ENCODE results near the gene GSN. TPM values are rescaled to one million over a fixed set of nuclear protein-coding genes. Genes with fewer than 3 reads are reported as not detected.

GSN gene
- total and polyA plus RNA-seq, 2 of the 13 experiments (the other 11 are each of a cell fraction or from before 2014, with no cell fraction given) = 294 to 307 TPM

DNA sequence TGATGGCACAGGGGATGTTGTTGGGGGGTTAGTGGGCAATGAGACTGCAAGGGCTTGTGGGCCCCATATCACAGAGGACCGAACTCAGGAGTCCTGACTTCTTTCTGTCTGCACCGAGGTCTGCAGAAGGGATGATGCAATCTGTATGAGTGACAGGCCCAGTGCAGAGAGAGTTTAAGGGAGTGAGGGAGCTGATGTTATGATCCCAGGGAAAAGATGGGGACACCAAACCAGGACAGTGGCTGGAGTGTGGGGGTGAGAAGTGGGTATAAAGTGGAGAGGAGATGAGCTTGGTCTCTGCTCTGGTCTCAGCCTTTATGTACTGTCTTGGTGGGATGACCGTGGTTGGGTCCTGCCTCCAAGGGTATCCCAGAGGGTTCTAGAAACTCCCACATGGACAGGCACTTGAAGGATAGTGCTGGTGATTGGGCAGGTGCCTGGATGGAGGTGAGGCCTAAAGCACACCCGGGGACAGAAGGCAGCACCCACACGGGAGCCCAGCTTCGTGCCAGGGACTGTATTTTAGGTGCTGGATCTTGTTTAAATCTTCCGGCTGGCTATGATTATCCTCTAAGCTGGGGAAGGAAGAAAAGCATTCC is 21.9 kb downstream of the GSN start (continued):
- TF ChIP-seq, protein P1, sequence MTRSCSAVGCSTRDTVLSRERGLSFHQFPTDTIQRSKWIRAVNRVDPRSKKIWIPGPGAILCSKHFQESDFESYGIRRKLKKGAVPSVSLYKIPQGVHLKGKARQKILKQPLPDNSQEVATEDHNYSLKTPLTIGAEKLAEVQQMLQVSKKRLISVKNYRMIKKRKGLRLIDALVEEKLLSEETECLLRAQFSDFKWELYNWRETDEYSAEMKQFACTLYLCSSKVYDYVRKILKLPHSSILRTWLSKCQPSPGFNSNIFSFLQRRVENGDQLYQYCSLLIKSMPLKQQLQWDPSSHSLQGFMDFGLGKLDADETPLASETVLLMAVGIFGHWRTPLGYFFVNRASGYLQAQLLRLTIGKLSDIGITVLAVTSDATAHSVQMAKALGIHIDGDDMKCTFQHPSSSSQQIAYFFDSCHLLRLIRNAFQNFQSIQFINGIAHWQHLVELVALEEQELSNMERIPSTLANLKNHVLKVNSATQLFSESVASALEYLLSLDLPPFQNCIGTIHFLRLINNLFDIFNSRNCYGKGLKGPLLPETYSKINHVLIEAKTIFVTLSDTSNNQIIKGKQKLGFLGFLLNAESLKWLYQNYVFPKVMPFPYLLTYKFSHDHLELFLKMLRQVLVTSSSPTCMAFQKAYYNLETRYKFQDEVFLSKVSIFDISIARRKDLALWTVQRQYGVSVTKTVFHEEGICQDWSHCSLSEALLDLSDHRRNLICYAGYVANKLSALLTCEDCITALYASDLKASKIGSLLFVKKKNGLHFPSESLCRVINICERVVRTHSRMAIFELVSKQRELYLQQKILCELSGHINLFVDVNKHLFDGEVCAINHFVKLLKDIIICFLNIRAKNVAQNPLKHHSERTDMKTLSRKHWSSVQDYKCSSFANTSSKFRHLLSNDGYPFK (CRISPR knock-in tag; IDR thresholded peaks at IDR 0.05; ENCODE audit: borderline replicate concordance) = 0 out of 2 replicates have a peak, but pooled peaks have one; percentile 31
- no peak for TF ChIP-seq KAT8 (CRISPR knock-in tag; IDR thresholded peaks at IDR 0.05)
- no peak for TF ChIP-seq ZNF468 (CRISPR knock-in tag; IDR thresholded peaks at IDR 0.05)
- no peak for TF ChIP-seq SRY (CRISPR knock-in tag; IDR thresholded peaks at IDR 0.05)
- TF ChIP-seq ARNT (IDR thresholded peaks at IDR 0.05) = no peak
- no peak for TF ChIP-seq ZNF747 (CRISPR knock-in tag; IDR thresholded peaks at IDR 0.05; ENCODE audit: borderline replicate concordance)
- no peak for TF ChIP-seq GATAD2A (CRISPR knock-in tag; IDR thresholded peaks at IDR 0.05)
- TF ChIP-seq, protein P2, sequence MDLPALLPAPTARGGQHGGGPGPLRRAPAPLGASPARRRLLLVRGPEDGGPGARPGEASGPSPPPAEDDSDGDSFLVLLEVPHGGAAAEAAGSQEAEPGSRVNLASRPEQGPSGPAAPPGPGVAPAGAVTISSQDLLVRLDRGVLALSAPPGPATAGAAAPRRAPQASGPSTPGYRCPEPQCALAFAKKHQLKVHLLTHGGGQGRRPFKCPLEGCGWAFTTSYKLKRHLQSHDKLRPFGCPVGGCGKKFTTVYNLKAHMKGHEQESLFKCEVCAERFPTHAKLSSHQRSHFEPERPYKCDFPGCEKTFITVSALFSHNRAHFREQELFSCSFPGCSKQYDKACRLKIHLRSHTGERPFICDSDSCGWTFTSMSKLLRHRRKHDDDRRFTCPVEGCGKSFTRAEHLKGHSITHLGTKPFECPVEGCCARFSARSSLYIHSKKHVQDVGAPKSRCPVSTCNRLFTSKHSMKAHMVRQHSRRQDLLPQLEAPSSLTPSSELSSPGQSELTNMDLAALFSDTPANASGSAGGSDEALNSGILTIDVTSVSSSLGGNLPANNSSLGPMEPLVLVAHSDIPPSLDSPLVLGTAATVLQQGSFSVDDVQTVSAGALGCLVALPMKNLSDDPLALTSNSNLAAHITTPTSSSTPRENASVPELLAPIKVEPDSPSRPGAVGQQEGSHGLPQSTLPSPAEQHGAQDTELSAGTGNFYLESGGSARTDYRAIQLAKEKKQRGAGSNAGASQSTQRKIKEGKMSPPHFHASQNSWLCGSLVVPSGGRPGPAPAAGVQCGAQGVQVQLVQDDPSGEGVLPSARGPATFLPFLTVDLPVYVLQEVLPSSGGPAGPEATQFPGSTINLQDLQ (CRISPR knock-in tag; IDR thresholded peaks at IDR 0.05) = no peak
- TF ChIP-seq, protein P3, sequence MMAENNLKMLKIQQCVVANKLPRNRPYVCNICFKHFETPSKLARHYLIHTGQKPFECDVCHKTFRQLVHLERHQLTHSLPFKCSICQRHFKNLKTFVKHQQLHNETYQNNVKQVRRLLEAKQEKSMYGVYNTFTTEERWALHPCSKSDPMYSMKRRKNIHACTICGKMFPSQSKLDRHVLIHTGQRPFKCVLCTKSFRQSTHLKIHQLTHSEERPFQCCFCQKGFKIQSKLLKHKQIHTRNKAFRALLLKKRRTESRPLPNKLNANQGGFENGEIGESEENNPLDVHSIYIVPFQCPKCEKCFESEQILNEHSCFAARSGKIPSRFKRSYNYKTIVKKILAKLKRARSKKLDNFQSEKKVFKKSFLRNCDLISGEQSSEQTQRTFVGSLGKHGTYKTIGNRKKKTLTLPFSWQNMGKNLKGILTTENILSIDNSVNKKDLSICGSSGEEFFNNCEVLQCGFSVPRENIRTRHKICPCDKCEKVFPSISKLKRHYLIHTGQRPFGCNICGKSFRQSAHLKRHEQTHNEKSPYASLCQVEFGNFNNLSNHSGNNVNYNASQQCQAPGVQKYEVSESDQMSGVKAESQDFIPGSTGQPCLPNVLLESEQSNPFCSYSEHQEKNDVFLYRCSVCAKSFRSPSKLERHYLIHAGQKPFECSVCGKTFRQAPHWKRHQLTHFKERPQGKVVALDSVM (CRISPR knock-in tag; IDR thresholded peaks at IDR 0.05) = peak; percentile 51; the same call in 1 of the 2 replicates
- TF ChIP-seq, protein P4, sequence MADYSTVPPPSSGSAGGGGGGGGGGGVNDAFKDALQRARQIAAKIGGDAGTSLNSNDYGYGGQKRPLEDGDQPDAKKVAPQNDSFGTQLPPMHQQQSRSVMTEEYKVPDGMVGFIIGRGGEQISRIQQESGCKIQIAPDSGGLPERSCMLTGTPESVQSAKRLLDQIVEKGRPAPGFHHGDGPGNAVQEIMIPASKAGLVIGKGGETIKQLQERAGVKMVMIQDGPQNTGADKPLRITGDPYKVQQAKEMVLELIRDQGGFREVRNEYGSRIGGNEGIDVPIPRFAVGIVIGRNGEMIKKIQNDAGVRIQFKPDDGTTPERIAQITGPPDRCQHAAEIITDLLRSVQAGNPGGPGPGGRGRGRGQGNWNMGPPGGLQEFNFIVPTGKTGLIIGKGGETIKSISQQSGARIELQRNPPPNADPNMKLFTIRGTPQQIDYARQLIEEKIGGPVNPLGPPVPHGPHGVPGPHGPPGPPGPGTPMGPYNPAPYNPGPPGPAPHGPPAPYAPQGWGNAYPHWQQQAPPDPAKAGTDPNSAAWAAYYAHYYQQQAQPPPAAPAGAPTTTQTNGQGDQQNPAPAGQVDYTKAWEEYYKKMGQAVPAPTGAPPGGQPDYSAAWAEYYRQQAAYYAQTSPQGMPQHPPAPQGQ (CRISPR knock-in tag; IDR thresholded peaks at IDR 0.05; ENCODE audit: borderline replicate concordance) = no peak
- TF ChIP-seq RXRB (CRISPR knock-in tag; IDR thresholded peaks at IDR 0.05; ENCODE audit: borderline replicate concordance) = no peak; the same call in 1 of the 2 replicates
- TF ChIP-seq, protein P5, sequence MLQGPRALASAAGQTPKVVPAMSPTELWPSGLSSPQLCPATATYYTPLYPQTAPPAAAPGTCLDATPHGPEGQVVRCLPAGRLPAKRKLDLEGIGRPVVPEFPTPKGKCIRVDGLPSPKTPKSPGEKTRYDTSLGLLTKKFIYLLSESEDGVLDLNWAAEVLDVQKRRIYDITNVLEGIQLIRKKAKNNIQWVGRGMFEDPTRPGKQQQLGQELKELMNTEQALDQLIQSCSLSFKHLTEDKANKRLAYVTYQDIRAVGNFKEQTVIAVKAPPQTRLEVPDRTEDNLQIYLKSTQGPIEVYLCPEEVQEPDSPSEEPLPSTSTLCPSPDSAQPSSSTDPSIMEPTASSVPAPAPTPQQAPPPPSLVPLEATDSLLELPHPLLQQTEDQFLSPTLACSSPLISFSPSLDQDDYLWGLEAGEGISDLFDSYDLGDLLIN (CRISPR knock-in tag; IDR thresholded peaks at IDR 0.05; ENCODE audit: borderline replicate concordance) = no peak
- no peak for TF ChIP-seq FOXK1 (CRISPR knock-in tag; IDR thresholded peaks at IDR 0.05; ENCODE audit: borderline replicate concordance, low read depth)
- no peak for TF ChIP-seq FOXA3 (CRISPR knock-in tag; IDR thresholded peaks at IDR 0.05)
- TF ChIP-seq FLYWCH1 (CRISPR knock-in tag; IDR thresholded peaks at IDR 0.05) = no peak
- TF ChIP-seq ZNF510 (CRISPR knock-in tag; IDR thresholded peaks at IDR 0.05; ENCODE audit: low read depth) = no peak
- TF ChIP-seq RXRA (CRISPR knock-in tag; IDR thresholded peaks at IDR 0.05) = no peak
- TF ChIP-seq DNMT3B (CRISPR knock-in tag; conservative IDR thresholded peaks at IDR 0.05) = no peak
- TF ChIP-seq ZNF251 (CRISPR knock-in tag; IDR thresholded peaks at IDR 0.05) = no peak

Data from HepG2 (cell line).